Colonic mucosa (tissue), 4 donors: ENCODE data around the gene ACTL7B. TPM values are rescaled to one million over a fixed set of nuclear protein-coding genes. Genes with fewer than 3 reads are reported as not detected.

ENCODE experiments used
- DNase-seq: peaks from one replicate; pipeline ENCODE4 v3.0.0-alpha.2; 2020
- H3K27ac ChIP-seq: fragments of 200-600 bp; one replicate; pipeline ENCODE4 v1.8.0; 2021
- H3K27me3 ChIP-seq: fragments of 200-600 bp; one replicate; pipeline ENCODE4 v1.8.0; 2021
- H3K36me3 ChIP-seq: fragments of 200-600 bp; one replicate; pipeline ENCODE4 v1.8.0; 2021
- H3K4me1 ChIP-seq: fragments of 200-600 bp; one replicate; pipeline ENCODE4 v1.8.0; 2021; ENCODE audit warnings: mild to moderate bottlenecking
- H3K4me3 ChIP-seq: fragments of 200-600 bp; one replicate; pipeline ENCODE4 v1.8.0; 2021
- H3K9ac ChIP-seq, 2 donors: one replicate each; pipeline ENCODE4 v1.7.0; 2013; ENCODE audit warnings: control low read depth in 2 of 2, low read depth in 2 of 2, low read length in 2 of 2
- H3K9me3 ChIP-seq: fragments of 200-600 bp; one replicate; pipeline ENCODE4 v1.8.0; 2021
- CTCF ChIP-seq: fragments of 200-600 bp; IDR thresholded peaks from one replicate; pipeline ENCODE4 v1.8.0; 2022; ENCODE audit warnings: antibody characterized with exemption, mild to moderate bottlenecking
- intact Hi-C: fragments of 100-400 bp; cut with DNase I; formaldehyde crosslinking; loops from one replicate; pipeline ENCODE4 v1.14.1; 2022
- total RNA-seq, 2 donors: library from RNA; stranded (reverse); fragmentation: NEBNext Ultra II Directional in 1 of 2; extraction: Animal tissue kit (Norgen Biotek cat#: 25700) in 1 of 2; gene quantifications; one replicate each; pipeline ENCODE4 v1.2.1, GENCODE V29; 2021
- donor health status: healthy.
- donor health status: DM: no; HTN: no; CAD: no.
- donor health status: DM: no; HTN: no; CAD: no.

ACTL7B gene
- total RNA-seq, 2 donors from 2014 or later: not detected

GRCh38 chr9:108860764-108861163 is 5.0 kb upstream of the ACTL7B start:
- H3K4me3 ChIP-seq: no peak overlapping the region
- no peak for TF ChIP-seq CTCF
- H3K9me3 ChIP-seq: no peaks in the 10 kb centered on the region
- H3K27me3 ChIP-seq: no peaks in the 10 kb centered on the region
- intact Hi-C loops: no loop called here
- no peaks in the 10 kb centered on the region for H3K36me3 ChIP-seq
- DNase-seq: no peak
- no peak overlapping the region for H3K9ac ChIP-seq
- no peaks in the 10 kb centered on the region for H3K4me1 ChIP-seq
- H3K27ac ChIP-seq: no peak overlapping the region

GRCh38 chr9:108860354-108860753 is 4.6 kb upstream of the ACTL7B start:
- no peak overlapping the region for H3K27ac ChIP-seq
- intact Hi-C loops: no loop called here
- no peak for TF ChIP-seq CTCF
- no peak overlapping the region for H3K9ac ChIP-seq
- no peaks in the 10 kb centered on the region for H3K27me3 ChIP-seq
- no peaks in the 10 kb centered on the region for H3K9me3 ChIP-seq
- H3K4me3 ChIP-seq: no peak overlapping the region
- H3K36me3 ChIP-seq: no peaks in the 10 kb centered on the region
- DNase-seq: no peak
- no peaks in the 10 kb centered on the region for H3K4me1 ChIP-seq

DNA sequence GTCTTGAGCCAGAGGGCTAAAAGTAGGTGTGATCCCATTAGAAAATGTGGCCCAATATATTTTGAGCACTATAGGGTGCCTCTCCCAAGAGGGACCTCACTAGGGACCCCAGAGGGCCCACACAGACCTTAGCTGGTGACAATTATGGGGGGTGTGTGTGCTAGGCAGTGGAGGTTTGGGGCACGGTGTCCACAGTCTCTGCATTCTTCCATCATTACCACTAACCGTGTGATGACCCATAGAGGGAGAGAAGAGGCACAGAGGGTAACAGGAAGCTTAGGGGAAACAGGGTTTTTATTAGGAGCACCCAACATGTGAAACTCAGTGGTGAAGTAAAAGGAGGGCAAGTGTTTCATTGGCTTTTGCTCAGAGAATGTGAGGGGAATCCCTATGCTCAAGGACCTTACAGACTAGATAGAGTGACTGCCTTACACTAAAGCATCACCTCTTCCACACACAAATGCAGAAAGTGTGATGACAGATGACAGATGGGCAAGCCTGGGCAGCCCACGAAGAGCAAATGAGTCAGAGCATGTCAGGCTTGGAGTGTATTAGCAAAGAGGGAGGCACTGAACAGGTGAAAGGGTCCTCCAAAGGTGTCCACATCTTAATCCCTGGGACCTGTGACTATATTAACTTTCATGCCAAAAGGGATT is 3.8 kb upstream of the ACTL7B start:
- Histone ChIP-seq H3K27ac (no peak overlapping the region), H3K4me3 (no peak overlapping the region), H3K4me1 (no peaks in the 10 kb centered on the region), H3K27me3 (no peaks in the 10 kb centered on the region), H3K9me3 (no peaks in the 10 kb centered on the region), H3K9ac (no peak overlapping the region), H3K36me3 (no peaks in the 10 kb centered on the region)
- intact Hi-C loops: no loop called here
- no peak for DNase-seq
- TF ChIP-seq CTCF: no peak

DNA sequence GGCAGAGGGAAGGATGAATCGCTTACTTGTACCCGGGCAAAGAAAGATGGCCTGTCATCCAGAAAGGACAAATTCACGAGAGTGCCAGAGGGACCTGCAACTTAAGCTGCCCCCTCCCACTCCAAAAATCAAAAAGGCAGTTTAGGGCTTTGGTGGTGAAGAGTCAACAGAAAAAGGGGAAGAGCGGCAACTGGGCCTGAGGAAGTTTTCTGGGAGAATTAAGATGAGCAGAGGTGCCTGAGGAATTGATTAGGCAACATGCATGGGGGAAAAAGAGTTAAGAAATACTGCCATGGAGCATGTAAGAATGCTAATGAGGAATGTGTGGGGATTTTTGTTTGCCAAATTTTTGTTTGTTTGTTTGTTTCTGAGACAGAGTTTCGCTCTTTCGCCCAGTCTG is 1.8 kb upstream of the ACTL7B start:
- no peaks in the 10 kb centered on the region for H3K4me1 ChIP-seq
- no peak for TF ChIP-seq CTCF
- intact Hi-C loops: no loop called here
- DNase-seq: no peak
- H3K27ac ChIP-seq: no peak overlapping the region
- H3K27me3 ChIP-seq: no peaks in the 10 kb centered on the region
- H3K9me3 ChIP-seq: no peaks in the 10 kb centered on the region
- H3K9ac ChIP-seq: no peak overlapping the region
- no peaks in the 10 kb centered on the region for H3K36me3 ChIP-seq
- no peak overlapping the region for H3K4me3 ChIP-seq

GRCh38 chr9:108855529-108855886 is 278 bp downstream of the ACTL7B start:
- Histone ChIP-seq H3K27ac (no peak overlapping the region), H3K4me1 (no peaks in the 10 kb centered on the region), H3K9ac (no peak overlapping the region), H3K9me3 (no peaks in the 10 kb centered on the region), H3K36me3 (no peaks in the 10 kb centered on the region), H3K4me3 (no peak overlapping the region), H3K27me3 (no peaks in the 10 kb centered on the region)
- intact Hi-C loops: no loop called here
- TF ChIP-seq CTCF: no peak
- no peak for DNase-seq
